Activated T-helper 1 cell treated with anti-CD3 and anti-CD28 coated beads, Interleukin-12 subunit alpha, Interleukin-12 subunit beta, Interleukin-2, Interleukin-4 antibody, amounts not matched to agents 30 ng/mL and 10 ng/mL and 1 ng/mL, durations not matched to agents 14 hours and 24 hours and 36 hours (primary cell): ENCODE results near the gene ITIH5. TPM values are rescaled to one million over a fixed set of nuclear protein-coding genes. Genes with fewer than 3 reads are reported as not detected.
"Not testable (repeated sequence)": the region's sequence is repeated elsewhere in the genome, so short reads cannot be mapped to it uniquely, and the experiment has no call there.

Experiments used
- DNase-seq: peaks from one replicate; pipeline ENCODE4 v3.0.0; 2021; ENCODE audit warnings: low spot score
- H3K27ac Mint-ChIP-seq: one replicate; pipeline ENCODE4 v1.8.0; 2021; ENCODE audit warnings: mild to moderate bottlenecking, mixed read lengths
- H3K27me3 Mint-ChIP-seq: one replicate; pipeline ENCODE4 v1.8.0; 2022; ENCODE audit warnings: mild to moderate bottlenecking, moderate library complexity, mixed read lengths; ENCODE audit not compliant: insufficient read depth
- H3K36me3 Mint-ChIP-seq: one replicate; pipeline ENCODE4 v1.8.0; 2021; ENCODE audit warnings: low read depth, mixed read lengths
- H3K4me1 Mint-ChIP-seq: one replicate; pipeline ENCODE4 v1.8.0; 2021; ENCODE audit warnings: low read depth, mixed read lengths
- H3K4me3 Mint-ChIP-seq: one replicate; pipeline ENCODE4 v1.8.0; 2021; ENCODE audit warnings: mild to moderate bottlenecking, moderate library complexity, mixed read lengths
- H3K9me3 Mint-ChIP-seq: one replicate; pipeline ENCODE4 v1.8.0; 2021; ENCODE audit warnings: mixed read lengths
- intact Hi-C: fragments of 100-400 bp; cut with micrococcal nuclease; formaldehyde crosslinking; loops from one replicate; pipeline ENCODE4 v1.15.1; 2024
- total RNA-seq: library from RNA; stranded (reverse); gene quantifications from 2 replicates; pipeline ENCODE4 v1.2.3, GENCODE V29; 2022

ITIH5 gene
- total RNA-seq, 1 donor from 2014 or later: not detected

DNA sequence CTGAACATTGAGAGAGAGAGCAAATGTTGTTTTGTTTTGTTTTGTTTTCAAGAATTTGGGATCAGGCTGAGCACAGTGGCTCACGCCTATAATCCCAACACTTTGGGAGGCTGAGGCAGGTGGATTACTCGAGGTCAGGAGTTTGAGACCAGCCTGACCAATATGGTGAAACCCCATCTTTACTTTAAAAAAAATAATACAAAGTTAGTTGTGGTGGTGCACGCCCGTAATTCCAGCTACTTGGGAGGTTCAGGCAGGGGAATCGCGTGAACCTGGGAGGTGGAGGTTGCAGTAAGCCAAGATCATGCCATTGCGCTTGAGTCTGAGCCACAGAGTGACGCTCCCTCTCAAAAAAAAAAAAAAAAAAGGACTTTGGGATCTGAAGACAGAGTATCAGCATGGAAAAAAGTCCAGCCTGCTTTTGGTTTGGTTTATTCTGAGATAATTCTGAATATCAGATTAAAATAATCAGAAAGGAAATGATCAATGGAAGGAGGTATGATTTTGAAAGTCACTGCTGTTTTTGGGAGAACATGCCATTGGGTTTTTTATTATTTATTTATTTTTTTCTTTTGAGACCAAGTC, 34.5 kb upstream of the ITIH5 start:
- DNase-seq: no peak
- intact Hi-C loops: no loop called here
- Mint-ChIP-seq H3K27me3 (peaks cover 18% of the 10 kb centered on the region), H3K27ac (no peak overlapping the region), H3K36me3 (no peaks in the 10 kb centered on the region), H3K4me3 (no peak overlapping the region), H3K4me1 (no peaks in the 10 kb centered on the region), H3K9me3 (no peaks in the 10 kb centered on the region)

DNA sequence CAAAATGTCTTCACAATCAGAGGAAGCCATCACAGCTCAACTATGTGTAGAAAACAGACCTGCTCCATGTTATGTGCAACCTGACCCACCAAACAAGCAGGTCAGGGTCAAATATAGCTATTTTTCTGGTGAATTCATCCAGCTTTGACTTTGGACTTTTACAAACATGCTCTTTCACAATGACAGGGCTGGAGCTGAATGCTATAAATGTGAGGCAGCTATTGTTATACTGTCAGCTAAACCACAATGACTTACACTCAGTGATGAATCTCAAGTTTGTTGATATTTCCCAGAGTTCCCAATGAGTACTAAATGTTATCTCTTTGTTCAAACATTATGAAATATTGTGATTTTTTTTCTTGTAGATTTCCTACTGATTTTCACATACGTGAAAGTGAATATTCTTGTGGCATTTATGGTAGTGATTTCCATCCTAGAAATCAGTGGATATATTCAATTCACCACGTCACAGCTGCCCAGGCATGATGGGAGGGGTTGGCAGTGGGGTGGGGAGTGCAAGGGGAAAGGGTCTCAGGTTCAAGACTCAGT, 33.9 kb upstream of the ITIH5 start:
- DNase-seq: no peak
- Mint-ChIP-seq H3K4me1 (no peaks in the 10 kb centered on the region), H3K36me3 (no peaks in the 10 kb centered on the region), H3K4me3 (no peak overlapping the region), H3K27ac (no peak overlapping the region), H3K9me3 (no peaks in the 10 kb centered on the region), H3K27me3 (peaks cover 16% of the 10 kb centered on the region)
- intact Hi-C loops: no loop called here

DNA sequence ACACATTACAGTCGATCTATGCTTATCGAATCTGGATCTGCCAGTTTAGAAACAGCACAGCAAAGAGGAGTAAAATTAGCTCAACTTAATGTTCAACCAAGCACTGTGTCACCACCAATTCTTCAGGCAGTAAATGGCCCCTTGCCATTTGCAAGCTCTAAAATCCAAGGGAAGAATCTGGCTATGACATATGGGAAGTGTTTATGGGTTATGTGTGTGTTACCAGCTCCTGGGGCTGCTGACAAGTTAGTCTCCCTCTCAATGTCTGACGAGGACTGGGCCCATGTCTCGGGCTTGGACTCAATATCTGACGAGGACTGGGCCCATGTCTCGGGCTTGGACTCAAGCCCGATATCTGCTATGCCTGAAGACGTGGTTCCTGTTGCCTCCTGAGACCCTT, 30.7 kb upstream of the ITIH5 start:
- peaks cover 8% of the 10 kb centered on the region for H3K9me3 Mint-ChIP-seq
- peaks cover 2% of the 10 kb centered on the region for H3K36me3 Mint-ChIP-seq
- H3K4me1 Mint-ChIP-seq: no peaks in the 10 kb centered on the region
- no peak overlapping the region for H3K27ac Mint-ChIP-seq
- peaks cover 4% of the 10 kb centered on the region for H3K27me3 Mint-ChIP-seq
- intact Hi-C loops: no loop called here
- DNase-seq: no peak
- no peak overlapping the region for H3K4me3 Mint-ChIP-seq

DNA sequence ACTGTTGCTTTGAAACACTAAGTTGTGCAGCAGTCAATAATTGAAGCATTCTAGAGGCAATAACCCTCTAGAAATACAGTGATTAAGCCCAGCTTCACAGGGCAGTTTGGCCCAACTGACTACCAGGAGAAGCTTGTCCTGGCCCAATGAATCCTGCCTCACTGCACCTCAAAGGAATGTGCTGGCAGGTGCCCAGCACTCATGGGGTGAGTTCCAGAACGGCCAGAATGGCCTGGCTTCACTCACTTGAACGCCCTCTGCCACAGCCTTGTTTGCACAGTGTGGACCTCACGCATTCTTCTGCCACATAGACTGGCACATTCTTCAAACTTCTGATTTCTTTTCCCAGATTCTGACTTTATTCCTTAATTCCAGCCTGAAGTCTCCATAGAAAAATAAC, 29.8 kb upstream of the ITIH5 start:
- no peak overlapping the region for H3K4me3 Mint-ChIP-seq
- peaks cover 4% of the 10 kb centered on the region for H3K27me3 Mint-ChIP-seq
- DNase-seq: no peak
- peaks cover 2% of the 10 kb centered on the region for H3K36me3 Mint-ChIP-seq
- H3K27ac Mint-ChIP-seq: no peak overlapping the region
- intact Hi-C loops: no loop called here
- peaks cover 3% of the 10 kb centered on the region for H3K4me1 Mint-ChIP-seq
- peaks cover 12% of the 10 kb centered on the region for H3K9me3 Mint-ChIP-seq

DNA sequence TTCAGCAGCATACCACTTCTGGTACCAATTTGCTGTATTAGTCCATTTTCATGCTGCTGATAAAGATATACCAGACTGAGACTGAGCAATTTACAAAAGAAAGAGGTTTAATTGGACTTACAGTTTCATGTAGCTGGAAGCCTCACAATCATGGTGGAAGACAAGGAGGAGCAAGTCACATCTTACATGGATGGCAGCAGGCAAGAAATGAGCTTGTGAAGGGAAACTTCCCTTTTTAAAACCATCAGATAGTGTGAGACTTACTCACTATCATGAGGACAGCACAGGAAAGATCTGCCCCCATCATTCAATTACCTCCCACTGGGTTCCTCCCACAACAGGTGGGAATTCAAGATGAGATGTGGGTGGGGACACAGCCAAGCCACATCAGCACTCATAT, 26.4 kb upstream of the ITIH5 start:
- H3K9me3 Mint-ChIP-seq: peaks cover 42% of the 10 kb centered on the region

DNA sequence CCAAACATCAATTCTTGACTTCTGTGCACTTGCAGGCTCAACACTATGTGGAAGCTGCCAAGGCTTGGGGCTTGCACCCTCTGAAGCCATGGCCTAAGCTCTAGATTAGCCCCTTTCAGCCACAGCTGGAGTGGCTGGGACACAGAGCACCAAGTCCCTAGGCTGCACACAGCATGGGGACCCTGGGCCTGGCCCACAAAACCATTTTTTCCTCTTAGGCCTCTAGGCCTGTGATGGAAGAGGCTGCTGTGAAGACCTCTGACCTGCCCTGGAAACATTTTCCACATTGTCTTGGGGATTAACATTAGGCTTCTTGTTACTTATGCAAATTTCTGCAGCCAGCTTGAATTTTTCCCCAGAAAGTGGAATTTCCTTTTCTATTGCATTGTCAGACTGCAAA, 25.6 kb upstream of the ITIH5 start:
- H3K9me3 Mint-ChIP-seq: peaks cover 42% of the 10 kb centered on the region
- peaks cover 14% of the 10 kb centered on the region for H3K4me1 Mint-ChIP-seq
- H3K27ac Mint-ChIP-seq, intact Hi-C loops, DNase-seq, H3K36me3 Mint-ChIP-seq, H3K4me3 Mint-ChIP-seq, H3K27me3 Mint-ChIP-seq: not testable (repeated sequence)

More for the DNA sequence above, 26.4 kb upstream of the ITIH5 start:
- H3K4me3 Mint-ChIP-seq, H3K27me3 Mint-ChIP-seq, H3K36me3 Mint-ChIP-seq, H3K27ac Mint-ChIP-seq, intact Hi-C loops, DNase-seq: not testable (repeated sequence)
- peaks cover 10% of the 10 kb centered on the region for H3K4me1 Mint-ChIP-seq

DNA sequence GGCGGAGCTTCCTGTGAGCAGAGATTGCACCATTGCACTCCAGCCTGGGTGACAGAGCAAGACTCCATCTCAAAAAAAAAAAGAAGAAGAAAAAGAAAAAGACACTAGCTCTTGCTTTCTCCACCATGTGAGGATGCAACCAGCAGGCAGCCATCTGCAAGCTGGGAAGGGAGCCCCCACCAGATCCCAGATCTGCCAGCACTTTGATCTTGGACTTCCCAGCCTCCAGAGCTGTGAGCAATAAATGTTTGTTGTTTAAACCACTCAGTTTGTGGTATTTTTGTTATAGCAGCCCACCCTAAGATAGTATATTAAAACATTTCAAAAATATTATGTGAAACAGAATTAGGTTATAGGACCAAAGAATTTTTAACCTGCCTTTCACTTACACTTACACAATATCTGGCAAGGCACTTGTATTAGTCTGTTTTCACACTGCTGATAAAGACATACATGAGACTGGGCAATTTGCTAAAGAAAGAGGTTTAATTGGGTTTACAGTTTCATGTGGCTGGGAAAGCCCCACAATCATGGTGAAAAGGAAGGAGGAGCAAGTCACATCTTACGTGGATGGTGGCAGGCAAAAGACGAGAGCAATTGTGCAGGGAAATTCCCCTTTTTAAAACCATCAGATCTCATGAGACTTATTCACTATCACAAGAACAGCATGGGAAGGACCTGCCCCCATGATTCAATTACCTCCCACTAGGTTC, 24.3 kb upstream of the ITIH5 start:
- H3K27ac Mint-ChIP-seq, H3K27me3 Mint-ChIP-seq, H3K4me3 Mint-ChIP-seq, H3K36me3 Mint-ChIP-seq, intact Hi-C loops: not testable (repeated sequence)
- peak; percentile 22 for DNase-seq
- peaks cover 19% of the 10 kb centered on the region for H3K4me1 Mint-ChIP-seq
- H3K9me3 Mint-ChIP-seq: peaks cover 42% of the 10 kb centered on the region

DNA sequence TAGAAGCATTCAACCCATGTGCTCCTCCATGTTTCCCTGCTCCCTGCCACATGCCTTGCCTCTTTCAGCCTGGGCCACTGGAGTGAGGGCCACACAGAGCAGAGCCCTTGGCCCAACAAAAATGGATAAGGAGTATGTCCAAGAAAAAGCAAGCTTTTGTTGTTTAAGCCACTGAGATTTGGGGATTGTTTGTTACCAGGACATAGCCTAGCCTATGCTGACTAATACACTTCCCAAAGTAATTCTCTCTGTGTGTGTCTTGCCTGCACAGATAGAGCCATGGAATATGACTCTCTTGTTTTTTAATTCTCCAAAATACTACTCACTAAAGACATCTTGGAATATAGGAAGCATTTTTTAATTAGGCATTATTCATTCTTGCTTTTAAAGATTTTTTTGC, 22.8 kb upstream of the ITIH5 start:
- DNase-seq: no peak
- Mint-ChIP-seq H3K4me3 (no peak overlapping the region), H3K36me3 (peaks cover 6% of the 10 kb centered on the region), H3K9me3 (peaks cover 42% of the 10 kb centered on the region), H3K27ac (no peak overlapping the region), H3K27me3 (peaks cover 8% of the 10 kb centered on the region), H3K4me1 (peaks cover 19% of the 10 kb centered on the region)
- intact Hi-C loops: loop anchor here (5.0 kb wide), 3 partner anchors 272 to 1272 kb away; no protein-coding TSS in a partner anchor

DNA sequence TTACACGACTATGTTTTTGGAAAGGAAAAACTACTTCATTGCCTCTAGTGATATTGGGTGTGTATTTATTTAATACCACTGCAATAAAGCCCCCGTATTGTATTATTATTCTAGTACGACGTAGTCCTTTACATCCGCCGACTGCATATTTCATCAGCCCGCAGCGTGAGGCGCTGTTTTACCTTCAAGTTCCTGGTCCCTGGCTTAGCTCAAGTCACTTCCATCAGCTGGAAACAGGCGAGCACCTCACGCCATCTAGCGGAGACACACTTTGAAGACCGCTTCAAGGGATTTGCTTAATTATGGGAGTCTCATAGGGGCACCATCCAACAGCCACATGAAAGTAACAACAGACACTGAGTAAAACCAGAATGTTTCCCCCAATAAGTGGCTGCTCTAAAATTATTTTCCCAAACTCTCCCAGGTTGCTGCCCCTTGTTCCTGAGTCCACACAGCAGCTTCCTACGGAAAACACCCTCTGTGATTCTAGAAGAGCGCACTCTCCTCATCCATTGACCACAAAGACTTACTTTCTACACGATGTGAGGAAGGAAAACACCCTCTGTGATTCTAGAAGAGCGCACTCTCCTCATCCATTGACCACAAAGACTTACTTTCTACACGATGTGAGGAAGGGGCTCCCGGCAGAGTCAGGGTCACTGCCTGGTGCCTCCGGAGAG, 20.6 kb upstream of the ITIH5 start:
- Mint-ChIP-seq H3K36me3 (peaks cover 4% of the 10 kb centered on the region), H3K27ac (no peak overlapping the region), H3K9me3 (peaks cover 34% of the 10 kb centered on the region), H3K4me1 (peaks cover 19% of the 10 kb centered on the region), H3K27me3 (peaks cover 28% of the 10 kb centered on the region), H3K4me3 (no peak overlapping the region)
- DNase-seq: peak; percentile 66
- intact Hi-C loops: loop anchor here (1.0 to 5.0 kb wide), 6 partner anchors 162 to 1617 kb away; no protein-coding TSS in a partner anchor

DNA sequence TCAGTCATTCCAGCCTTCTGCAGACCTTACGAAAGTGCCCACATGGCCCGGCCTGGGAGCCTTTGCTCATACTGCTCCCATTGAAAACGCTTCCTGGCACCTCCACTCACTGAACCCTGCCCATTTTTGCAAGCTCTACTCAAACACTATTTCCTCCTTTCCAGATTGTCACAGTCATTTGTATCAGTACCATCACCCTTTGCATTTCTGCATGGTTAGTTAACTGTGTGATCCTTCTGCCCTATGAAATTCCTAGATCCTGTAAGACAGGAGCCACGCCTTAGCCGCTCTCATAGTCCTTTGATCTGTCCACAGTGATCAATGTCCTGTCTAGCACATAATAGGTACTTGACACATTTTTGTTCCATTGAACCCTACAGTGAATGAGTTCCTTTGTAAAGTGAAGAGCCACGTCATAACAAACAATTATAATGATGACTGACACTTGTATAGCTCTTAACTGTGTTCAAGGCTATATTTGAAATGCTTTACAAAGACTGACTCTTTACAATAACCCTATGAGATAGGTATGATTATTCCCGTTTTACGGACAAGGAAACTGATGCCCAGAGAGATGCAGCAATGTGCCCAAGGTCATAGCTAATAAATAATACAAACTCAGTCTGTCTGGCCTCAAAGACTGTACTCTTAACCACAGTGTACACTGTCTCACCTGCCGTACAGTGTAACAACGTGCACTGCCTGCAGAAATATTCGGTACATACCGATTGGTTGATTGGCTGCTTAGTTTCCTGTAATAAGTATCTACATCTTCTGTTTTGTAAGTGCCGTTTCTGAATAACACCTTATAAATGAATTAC, 19.8 kb upstream of the ITIH5 start:
- Mint-ChIP-seq H3K27me3 (peaks cover 29% of the 10 kb centered on the region), H3K36me3 (peaks cover 4% of the 10 kb centered on the region), H3K4me1 (peaks cover 16% of the 10 kb centered on the region), H3K9me3 (peaks cover 30% of the 10 kb centered on the region), H3K4me3 (no peak overlapping the region), H3K27ac (no peak overlapping the region)
- DNase-seq: no peak
- intact Hi-C loops: loop anchor here (1.0 to 5.0 kb wide), 6 partner anchors 161 to 1618 kb away; no protein-coding TSS in a partner anchor

DNA sequence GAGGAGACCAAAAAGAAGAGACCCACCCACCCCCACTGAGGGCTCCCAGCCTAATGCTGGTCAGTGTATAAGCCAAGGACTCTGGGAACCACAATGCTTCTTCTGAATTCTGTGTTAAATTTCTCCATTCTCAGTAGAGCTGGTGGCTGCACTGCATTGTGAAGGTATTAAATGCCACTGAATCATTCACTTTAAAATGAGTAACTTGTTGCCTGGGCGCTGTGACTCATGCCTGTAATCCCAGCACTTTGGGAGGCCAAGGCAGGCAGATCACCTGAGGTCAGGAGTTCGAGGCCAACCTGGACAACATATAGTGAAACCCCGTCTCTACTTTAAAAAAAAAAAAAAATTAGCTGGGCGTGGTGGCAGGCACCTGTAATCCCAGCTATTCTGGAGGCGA, 13.3 kb upstream of the ITIH5 start:
- H3K36me3 Mint-ChIP-seq, H3K4me3 Mint-ChIP-seq, DNase-seq, intact Hi-C loops, H3K4me1 Mint-ChIP-seq, H3K9me3 Mint-ChIP-seq, H3K27ac Mint-ChIP-seq: not testable (repeated sequence)
- H3K27me3 Mint-ChIP-seq: peaks cover 36% of the 10 kb centered on the region

DNA sequence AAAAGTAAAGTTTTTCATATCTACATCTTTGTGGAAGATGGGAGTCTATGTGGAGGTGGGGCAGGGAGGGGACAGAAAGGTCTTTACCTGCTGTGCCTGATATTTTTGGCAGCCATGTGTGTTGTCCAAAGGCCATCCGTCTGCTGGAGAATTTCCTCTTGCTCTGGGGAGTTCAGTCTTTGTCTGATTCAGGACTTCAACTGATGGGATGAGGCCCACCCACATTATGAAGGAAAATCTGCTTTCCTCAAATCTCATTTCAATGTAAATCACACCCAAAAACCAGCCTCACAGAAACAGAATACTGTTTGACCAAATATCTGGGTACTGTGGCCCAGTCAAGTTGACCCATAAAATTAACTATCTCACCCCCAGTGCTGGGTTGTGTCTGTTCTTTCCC, 12.5 kb upstream of the ITIH5 start:
- H3K36me3 Mint-ChIP-seq: no peaks in the 10 kb centered on the region
- H3K9me3 Mint-ChIP-seq: no peaks in the 10 kb centered on the region
- DNase-seq: no peak
- no peak overlapping the region for H3K27ac Mint-ChIP-seq
- H3K27me3 Mint-ChIP-seq: peaks cover 32% of the 10 kb centered on the region
- no peak overlapping the region for H3K4me3 Mint-ChIP-seq
- intact Hi-C loops: no loop called here
- no peaks in the 10 kb centered on the region for H3K4me1 Mint-ChIP-seq
